ENCODE results near the gene VDAC1. TPM values are rescaled to one million over a fixed set of nuclear protein-coding genes. Genes with fewer than 3 reads are reported as not detected.
A peak's percentile ranks its signal among the peaks of the same experiment; 100 is the strongest.

VDAC1 gene
- total and polyA plus RNA-seq, 2 experiments from 2014 or later, result 205 to 397 TPM

- Histone ChIP-seq H3K36me3 (no peaks in the 10 kb centered on the region), H3K9me3 (ENCODE audit: low read depth) (no peaks in the 10 kb centered on the region), H3K4me3 (no peak overlapping the region), H3K4me1 (ENCODE audit: low read depth) (peaks cover 45% of the 10 kb centered on the region), H3K27me3 (no peaks in the 10 kb centered on the region), H3K27ac (no peak overlapping the region)
- DNase-seq (ENCODE audit: low read depth in 1 of 2, low spot score in 1 of 2), result peak in 1 of 2 donors; percentile 15
- TF ChIP-seq, protein P1, sequence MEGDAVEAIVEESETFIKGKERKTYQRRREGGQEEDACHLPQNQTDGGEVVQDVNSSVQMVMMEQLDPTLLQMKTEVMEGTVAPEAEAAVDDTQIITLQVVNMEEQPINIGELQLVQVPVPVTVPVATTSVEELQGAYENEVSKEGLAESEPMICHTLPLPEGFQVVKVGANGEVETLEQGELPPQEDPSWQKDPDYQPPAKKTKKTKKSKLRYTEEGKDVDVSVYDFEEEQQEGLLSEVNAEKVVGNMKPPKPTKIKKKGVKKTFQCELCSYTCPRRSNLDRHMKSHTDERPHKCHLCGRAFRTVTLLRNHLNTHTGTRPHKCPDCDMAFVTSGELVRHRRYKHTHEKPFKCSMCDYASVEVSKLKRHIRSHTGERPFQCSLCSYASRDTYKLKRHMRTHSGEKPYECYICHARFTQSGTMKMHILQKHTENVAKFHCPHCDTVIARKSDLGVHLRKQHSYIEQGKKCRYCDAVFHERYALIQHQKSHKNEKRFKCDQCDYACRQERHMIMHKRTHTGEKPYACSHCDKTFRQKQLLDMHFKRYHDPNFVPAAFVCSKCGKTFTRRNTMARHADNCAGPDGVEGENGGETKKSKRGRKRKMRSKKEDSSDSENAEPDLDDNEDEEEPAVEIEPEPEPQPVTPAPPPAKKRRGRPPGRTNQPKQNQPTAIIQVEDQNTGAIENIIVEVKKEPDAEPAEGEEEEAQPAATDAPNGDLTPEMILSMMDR (IDR thresholded peaks at IDR 0.05; ENCODE audit: low read depth, low read length), result peak; percentile 68
Measured at GRCh38 chr5:133996683-133997252, 8.0 kb downstream of the VDAC1 start.

DNA sequence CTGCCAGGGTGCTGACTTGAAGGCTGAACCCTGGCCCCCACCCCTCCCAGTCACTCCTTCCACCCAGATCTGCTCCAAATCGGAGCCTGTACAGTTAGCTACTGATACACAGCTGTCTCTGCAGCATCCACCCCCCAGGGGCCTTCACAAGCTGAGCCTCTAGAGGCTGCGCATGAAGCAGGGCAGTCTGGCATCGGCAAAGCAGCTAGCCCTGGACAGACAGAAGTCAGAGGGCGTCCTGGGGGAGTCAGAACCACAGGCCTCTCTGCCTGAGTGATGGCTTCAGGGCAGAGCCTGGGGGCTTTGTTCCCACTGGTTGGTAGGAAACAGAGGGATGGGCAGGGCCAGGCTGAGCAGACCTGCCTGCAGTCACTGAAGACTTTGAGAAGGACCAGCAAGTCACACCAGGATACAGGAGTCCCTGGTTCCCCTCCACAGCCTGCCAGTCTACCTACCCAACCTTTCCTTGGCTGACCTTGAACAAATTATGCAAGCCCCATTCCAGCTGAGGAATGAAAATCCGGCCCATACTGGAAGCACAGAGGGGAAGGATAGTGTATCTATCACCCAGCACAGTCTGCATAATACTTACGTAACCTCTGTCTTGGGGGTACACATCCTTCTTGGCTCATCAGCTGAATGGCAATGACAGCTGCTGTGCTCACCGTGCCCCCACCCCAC, 8.8 kb downstream of the VDAC1 start:
- Histone ChIP-seq H3K9me3 (ENCODE audit: low read depth) (no peaks in the 10 kb centered on the region), H3K27me3 (no peaks in the 10 kb centered on the region), H3K27ac (peak overlapping the region; percentile 65), H3K4me3 (no peak overlapping the region), H3K36me3 (no peaks in the 10 kb centered on the region), H3K4me1 (ENCODE audit: low read depth) (peaks cover 45% of the 10 kb centered on the region)
- TF ChIP-seq, protein P1 (IDR thresholded peaks at IDR 0.05; ENCODE audit: low read depth, low read length), result no peak
- DNase-seq (ENCODE audit: low read depth in 1 of 2, low spot score in 1 of 2), result peak in 1 of 2 donors; percentile 38

- Histone ChIP-seq H3K9me3 (ENCODE audit: low read depth) (no peaks in the 10 kb centered on the region), H3K27ac (peak overlapping the region; percentile 65), H3K27me3 (no peaks in the 10 kb centered on the region), H3K36me3 (peaks cover 1% of the 10 kb centered on the region), H3K4me3 (no peak overlapping the region), H3K4me1 (ENCODE audit: low read depth) (peaks cover 45% of the 10 kb centered on the region)
- peak in 1 of 2 donors; percentile 11 for DNase-seq (ENCODE audit: low read depth in 1 of 2, low spot score in 1 of 2)
- TF ChIP-seq, protein P1 (IDR thresholded peaks at IDR 0.05; ENCODE audit: low read depth, low read length), result no peak
Measured at GRCh38 chr5:133995341-133995740, 9.4 kb downstream of the VDAC1 start.

- TF ChIP-seq, protein P1 (IDR thresholded peaks at IDR 0.05; ENCODE audit: low read depth, low read length), result no peak
- H3K4me3 ChIP-seq, result no peak overlapping the region
- H3K4me1 ChIP-seq (ENCODE audit: low read depth), result peaks cover 45% of the 10 kb centered on the region
- no peak for DNase-seq (ENCODE audit: low read depth in 1 of 2, low spot score in 1 of 2)
- H3K9me3 ChIP-seq (ENCODE audit: low read depth), result no peaks in the 10 kb centered on the region
- peaks cover 4% of the 10 kb centered on the region for H3K36me3 ChIP-seq
- no peaks in the 10 kb centered on the region for H3K27me3 ChIP-seq
- peak overlapping the region; percentile 65 for H3K27ac ChIP-seq
Measured at GRCh38 chr5:133994990-133995333, 9.8 kb downstream of the VDAC1 start.

- no peak for DNase-seq (ENCODE audit: low read depth in 1 of 2, low spot score in 1 of 2)
- Histone ChIP-seq H3K36me3 (peaks cover 7% of the 10 kb centered on the region), H3K4me1 (ENCODE audit: low read depth) (peaks cover 45% of the 10 kb centered on the region)
Measured at GRCh38 chr5:133994297-133994989, 10.3 kb downstream of the VDAC1 start.

More at GRCh38 chr5:133994297-133994989, 10.3 kb downstream of the VDAC1 start:
- Histone ChIP-seq H3K27me3 (no peaks in the 10 kb centered on the region), H3K4me3 (no peak overlapping the region), H3K9me3 (ENCODE audit: low read depth) (no peaks in the 10 kb centered on the region), H3K27ac (peak overlapping the region; percentile 65)
- TF ChIP-seq, protein P1 (IDR thresholded peaks at IDR 0.05; ENCODE audit: low read depth, low read length), result no peak
